ENCODE results near the gene GABPA. TPM values are rescaled to one million over a fixed set of nuclear protein-coding genes. Genes with fewer than 3 reads are reported as not detected.

Gene GABPA
- polyA plus RNA-seq, 3 donors: 7.1 to 20.1 (median 12.9) TPM

GRCh38 chr21:25788677-25789076 is 53.9 kb downstream of the GABPA start:
- Mint-ChIP-seq H3K27ac (no peak overlapping the region), H3K27me3 (ENCODE audit: low read depth in 3 of 3) (peaks cover 4 to 28% (median 9%) of the 10 kb centered on the region in 3 donors), H3K4me3 (no peak overlapping the region), H3K9me3 (peaks cover 0 to 3% (median 0%) of the 10 kb centered on the region in 7 donors), H3K36me3 (no peaks in the 10 kb centered on the region), H3K4me1 (peaks cover 13% of the 10 kb centered on the region)
- Histone ChIP-seq H3K9me3 (replicated peaks in 1 of 2; ENCODE audit: control insufficient read depth in 1 of 2, insufficient read depth in 1 of 2, low read length in 2 of 2) (no peaks in the 10 kb centered on the region), H3K79me2 (ENCODE audit: insufficient read depth, low read length) (no peaks in the 10 kb centered on the region), H2AFZ (ENCODE audit: insufficient read depth, low read depth, low read length, poor library complexity, severe bottlenecking) (no peak overlapping the region), H3K9ac (ENCODE audit: insufficient read depth, low read length, poor library complexity, severe bottlenecking) (no peak overlapping the region), H3K27ac (ENCODE audit: low read depth in 1 of 2, low read length in 2 of 2) (no peak overlapping the region), H3K36me3 (replicated peaks in 1 of 2; ENCODE audit: control insufficient read depth in 1 of 2, insufficient read depth in 2 of 2, low read length in 2 of 2) (no peaks in the 10 kb centered on the region), H3K4me2 (replicated peaks; ENCODE audit: extremely low read depth, low read length, poor library complexity, severe bottlenecking) (no peak overlapping the region), H3K4me1 (ENCODE audit: control insufficient read depth in 1 of 2, insufficient read depth in 2 of 2, low read length in 2 of 2) (peaks cover 8 to 10% of the 10 kb centered on the region in 2 donors), H4K20me1 (ENCODE audit: insufficient read depth, low read length) (no peaks in the 10 kb centered on the region), H3K4me3 (replicated peaks in 1 of 3; ENCODE audit: low read depth in 2 of 3, low read length in 3 of 3) (no peak overlapping the region), H3K27me3 (ENCODE audit: control insufficient read depth in 2 of 2, insufficient read depth in 2 of 2, low read length in 2 of 2) (no peaks in the 10 kb centered on the region)
- 96% methylated on average over 6 of the region's 6 CpGs for WGBS (ENCODE audit: insufficient coverage)
- TF ChIP-seq CTCF (IDR thresholded peaks at IDR 0.05): no peak
- no peak for DNase-seq
- intact Hi-C loops (cut with micrococcal nuclease): no loop called here

- Histone ChIP-seq H3K4me3 (replicated peaks in 1 of 3; ENCODE audit: low read depth in 2 of 3, low read length in 3 of 3) (peak overlapping the region; percentile 36 to 81 (median 69)), H3K9me3 (replicated peaks in 1 of 2; ENCODE audit: control insufficient read depth in 1 of 2, insufficient read depth in 1 of 2, low read length in 2 of 2) (no peaks in the 10 kb centered on the region), H3K4me2 (replicated peaks; ENCODE audit: extremely low read depth, low read length, poor library complexity, severe bottlenecking) (peak overlapping the region; percentile 75), H3K36me3 (replicated peaks in 1 of 2; ENCODE audit: control insufficient read depth in 1 of 2, insufficient read depth in 2 of 2, low read length in 2 of 2) (no peaks in the 10 kb centered on the region), H3K9ac (ENCODE audit: insufficient read depth, low read length, poor library complexity, severe bottlenecking) (no peak overlapping the region), H3K79me2 (ENCODE audit: insufficient read depth, low read length) (no peaks in the 10 kb centered on the region), H2AFZ (ENCODE audit: insufficient read depth, low read depth, low read length, poor library complexity, severe bottlenecking) (peak overlapping the region; percentile 74), H3K27ac (ENCODE audit: low read depth in 1 of 2, low read length in 2 of 2) (no peak overlapping the region), H3K27me3 (ENCODE audit: control insufficient read depth in 2 of 2, insufficient read depth in 2 of 2, low read length in 2 of 2) (no peaks in the 10 kb centered on the region), H4K20me1 (ENCODE audit: insufficient read depth, low read length) (no peaks in the 10 kb centered on the region), H3K4me1 (ENCODE audit: control insufficient read depth in 1 of 2, insufficient read depth in 2 of 2, low read length in 2 of 2) (peaks cover 8 to 10% of the 10 kb centered on the region in 2 donors)
- peaks cover 4 to 25% (median 10%) of the 10 kb centered on the region in 3 donors for H3K27me3 Mint-ChIP-seq (ENCODE audit: low read depth in 3 of 3)
- peaks cover 13% of the 10 kb centered on the region for H3K4me1 Mint-ChIP-seq
- no peaks in the 10 kb centered on the region for H3K36me3 Mint-ChIP-seq
- peak overlapping the region; percentile 69 to 93 for H3K4me3 Mint-ChIP-seq
- peak; percentile 23 for TF ChIP-seq CTCF (IDR thresholded peaks at IDR 0.05)
- peaks cover 0 to 3% (median 0%) of the 10 kb centered on the region in 7 donors for H3K9me3 Mint-ChIP-seq
- peak overlapping the region in 1 of 7 donors; percentile 15 for H3K27ac Mint-ChIP-seq
- intact Hi-C loops (cut with micrococcal nuclease): no loop called here
- 5% methylated on average over 4 of the region's 7 CpGs for WGBS (ENCODE audit: insufficient coverage)
- DNase-seq: no peak
Observed at GRCh38 chr21:25790122-25790877, 55.5 kb downstream of the GABPA start.

Data from CD14-positive monocyte (primary cell).